ENCODE measurements around the gene CSTF1.
A peak's percentile ranks its signal among the peaks of the same experiment; 100 is the strongest.

The CSTF1 gene

DNA sequence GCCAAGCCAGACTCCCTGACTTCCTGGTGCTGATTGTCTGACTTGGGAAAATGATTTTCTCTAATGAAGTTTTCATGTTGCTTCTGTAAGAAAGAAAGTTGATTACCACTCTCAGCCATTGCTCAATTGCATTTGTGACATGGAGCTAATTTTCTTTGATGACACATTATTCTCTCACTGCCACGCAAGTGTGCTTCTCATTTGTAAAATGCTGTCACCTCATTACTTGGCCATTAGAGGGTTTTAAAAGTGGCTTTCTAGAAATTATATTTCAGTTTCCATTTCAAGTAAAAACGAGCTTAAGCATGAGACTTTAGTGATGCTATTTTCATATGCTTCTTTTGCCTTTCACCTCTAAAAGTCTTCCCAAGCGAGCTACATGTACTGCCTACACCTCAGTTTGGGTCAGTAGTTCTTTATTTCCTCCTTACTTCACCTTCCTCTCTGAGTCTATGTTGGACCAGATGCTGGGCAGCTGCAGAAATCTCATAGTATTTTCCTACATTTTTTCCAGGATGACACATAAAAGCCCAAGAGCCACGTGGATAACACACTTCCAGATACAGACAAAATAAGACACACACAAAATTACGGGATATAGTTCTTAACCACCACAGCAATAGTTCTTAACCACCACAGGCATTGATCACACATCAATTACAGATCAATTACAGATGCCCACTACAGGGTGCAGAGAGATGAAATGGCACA is 39.9 kb upstream of the CSTF1 start:
- no peak overlapping the region for H3K27ac ChIP-seq (ENCODE audit: low read length)
- no peaks in the 10 kb centered on the region for H4K20me1 ChIP-seq (ENCODE audit: insufficient read depth, low read length)
- H3K4me1 ChIP-seq (ENCODE audit: low read length) = peaks cover 3% of the 10 kb centered on the region
- no peak overlapping the region for H3K4me2 ChIP-seq (ENCODE audit: low read length)
- no peak overlapping the region for H2AFZ ChIP-seq (ENCODE audit: low read depth, low read length)
- no peak overlapping the region for H3K4me3 ChIP-seq (ENCODE audit: low read length)
- H3K9me3 ChIP-seq (ENCODE audit: insufficient read depth, low read length) = no peaks in the 10 kb centered on the region
- no peak overlapping the region for H3K9ac ChIP-seq (ENCODE audit: low read length)
- H3K36me3 ChIP-seq (replicated peaks; ENCODE audit: low read depth, low read length) = no peaks in the 10 kb centered on the region
- TF ChIP-seq EZH2phosphoT487 (IDR thresholded peaks at IDR 0.05; ENCODE audit: low read depth) = no peak
- TF ChIP-seq, protein P1, sequence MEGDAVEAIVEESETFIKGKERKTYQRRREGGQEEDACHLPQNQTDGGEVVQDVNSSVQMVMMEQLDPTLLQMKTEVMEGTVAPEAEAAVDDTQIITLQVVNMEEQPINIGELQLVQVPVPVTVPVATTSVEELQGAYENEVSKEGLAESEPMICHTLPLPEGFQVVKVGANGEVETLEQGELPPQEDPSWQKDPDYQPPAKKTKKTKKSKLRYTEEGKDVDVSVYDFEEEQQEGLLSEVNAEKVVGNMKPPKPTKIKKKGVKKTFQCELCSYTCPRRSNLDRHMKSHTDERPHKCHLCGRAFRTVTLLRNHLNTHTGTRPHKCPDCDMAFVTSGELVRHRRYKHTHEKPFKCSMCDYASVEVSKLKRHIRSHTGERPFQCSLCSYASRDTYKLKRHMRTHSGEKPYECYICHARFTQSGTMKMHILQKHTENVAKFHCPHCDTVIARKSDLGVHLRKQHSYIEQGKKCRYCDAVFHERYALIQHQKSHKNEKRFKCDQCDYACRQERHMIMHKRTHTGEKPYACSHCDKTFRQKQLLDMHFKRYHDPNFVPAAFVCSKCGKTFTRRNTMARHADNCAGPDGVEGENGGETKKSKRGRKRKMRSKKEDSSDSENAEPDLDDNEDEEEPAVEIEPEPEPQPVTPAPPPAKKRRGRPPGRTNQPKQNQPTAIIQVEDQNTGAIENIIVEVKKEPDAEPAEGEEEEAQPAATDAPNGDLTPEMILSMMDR (IDR thresholded peaks at IDR 0.05; ENCODE audit: low read depth, low read length) = no peak
- peaks cover 13% of the 10 kb centered on the region for H3K27me3 ChIP-seq (ENCODE audit: low read depth, low read length)
- H3K79me2 ChIP-seq (ENCODE audit: low read length) = no peaks in the 10 kb centered on the region

DNA sequence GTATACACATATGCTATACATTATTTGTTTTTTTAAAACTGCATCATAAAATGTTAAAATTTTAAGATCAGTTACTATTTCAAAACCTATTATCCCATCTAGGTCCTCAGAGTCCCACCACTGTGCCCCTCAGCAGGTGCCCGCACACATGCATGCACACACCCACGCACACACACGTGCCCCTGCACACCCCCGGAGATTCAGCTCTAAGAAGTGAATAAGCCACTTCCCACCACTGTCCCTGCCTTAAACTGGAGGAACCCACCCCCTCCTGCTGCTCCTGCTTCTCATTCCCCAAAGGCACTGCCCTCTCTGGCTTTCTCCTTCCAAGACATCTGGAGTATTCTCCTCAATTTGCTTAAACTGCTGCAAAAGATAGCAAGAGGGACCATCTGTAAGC is 39.1 kb upstream of the CSTF1 start:
- Histone ChIP-seq H3K79me2 (ENCODE audit: low read length) (no peaks in the 10 kb centered on the region), H3K36me3 (replicated peaks; ENCODE audit: low read depth, low read length) (no peaks in the 10 kb centered on the region), H3K4me2 (ENCODE audit: low read length) (no peak overlapping the region)

DNA sequence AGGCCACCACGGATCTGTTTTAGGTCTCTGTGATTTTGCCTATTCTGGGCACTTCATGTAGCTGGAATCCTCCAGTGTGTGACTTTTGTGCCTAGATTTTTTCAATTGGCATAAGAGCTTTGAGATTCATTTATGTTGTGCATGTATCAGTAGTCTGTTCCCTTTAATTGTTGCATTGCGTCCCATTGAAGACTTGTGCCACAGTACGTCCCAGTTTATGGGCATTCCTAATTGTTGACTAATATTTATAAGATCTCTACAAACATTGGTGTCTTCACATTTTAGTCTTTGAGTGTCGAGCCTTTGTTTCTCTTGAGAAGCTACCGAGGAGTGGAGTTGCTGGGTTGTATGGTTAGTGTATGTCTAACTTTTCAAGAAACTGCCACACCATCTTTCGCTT is 34.4 kb upstream of the CSTF1 start:
- no peaks in the 10 kb centered on the region for H3K36me3 ChIP-seq (replicated peaks; ENCODE audit: low read depth, low read length)
- no peaks in the 10 kb centered on the region for H3K9me3 ChIP-seq (ENCODE audit: insufficient read depth, low read length)
- peaks cover 4% of the 10 kb centered on the region; the same call in 1 of the 2 replicates for H3K4me1 ChIP-seq (ENCODE audit: low read length)
- peak overlapping the region; percentile 29; the same call in 1 of the 2 replicates for H3K9ac ChIP-seq (ENCODE audit: low read length)
- H4K20me1 ChIP-seq (ENCODE audit: insufficient read depth, low read length) = no peaks in the 10 kb centered on the region
- TF ChIP-seq, protein P1 (IDR thresholded peaks at IDR 0.05; ENCODE audit: low read depth, low read length) = no peak
- no peak for TF ChIP-seq EZH2phosphoT487 (IDR thresholded peaks at IDR 0.05; ENCODE audit: low read depth)
- H2AFZ ChIP-seq (ENCODE audit: low read depth, low read length) = peak overlapping the region; percentile 75
- peak overlapping the region; percentile 78 for H3K4me3 ChIP-seq (ENCODE audit: low read length)
- peak overlapping the region; percentile 88 for H3K4me2 ChIP-seq (ENCODE audit: low read length)
- H3K27me3 ChIP-seq (ENCODE audit: low read depth, low read length) = peaks cover 19% of the 10 kb centered on the region
- no peak overlapping the region for H3K27ac ChIP-seq (ENCODE audit: low read length)
- H3K79me2 ChIP-seq (ENCODE audit: low read length) = no peaks in the 10 kb centered on the region

More for the DNA sequence above, 39.1 kb upstream of the CSTF1 start:
- TF ChIP-seq, protein P1 (IDR thresholded peaks at IDR 0.05; ENCODE audit: low read depth, low read length) = no peak
- no peak for TF ChIP-seq EZH2phosphoT487 (IDR thresholded peaks at IDR 0.05; ENCODE audit: low read depth)
- H3K4me3 ChIP-seq (ENCODE audit: low read length) = no peak overlapping the region
- no peaks in the 10 kb centered on the region for H3K9me3 ChIP-seq (ENCODE audit: insufficient read depth, low read length)
- peaks cover 19% of the 10 kb centered on the region for H3K27me3 ChIP-seq (ENCODE audit: low read depth, low read length)
- H4K20me1 ChIP-seq (ENCODE audit: insufficient read depth, low read length) = no peaks in the 10 kb centered on the region
- peaks cover 8% of the 10 kb centered on the region for H3K4me1 ChIP-seq (ENCODE audit: low read length)
- no peak overlapping the region for H3K9ac ChIP-seq (ENCODE audit: low read length)
- H2AFZ ChIP-seq (ENCODE audit: low read depth, low read length) = no peak overlapping the region
- no peak overlapping the region for H3K27ac ChIP-seq (ENCODE audit: low read length)

DNA sequence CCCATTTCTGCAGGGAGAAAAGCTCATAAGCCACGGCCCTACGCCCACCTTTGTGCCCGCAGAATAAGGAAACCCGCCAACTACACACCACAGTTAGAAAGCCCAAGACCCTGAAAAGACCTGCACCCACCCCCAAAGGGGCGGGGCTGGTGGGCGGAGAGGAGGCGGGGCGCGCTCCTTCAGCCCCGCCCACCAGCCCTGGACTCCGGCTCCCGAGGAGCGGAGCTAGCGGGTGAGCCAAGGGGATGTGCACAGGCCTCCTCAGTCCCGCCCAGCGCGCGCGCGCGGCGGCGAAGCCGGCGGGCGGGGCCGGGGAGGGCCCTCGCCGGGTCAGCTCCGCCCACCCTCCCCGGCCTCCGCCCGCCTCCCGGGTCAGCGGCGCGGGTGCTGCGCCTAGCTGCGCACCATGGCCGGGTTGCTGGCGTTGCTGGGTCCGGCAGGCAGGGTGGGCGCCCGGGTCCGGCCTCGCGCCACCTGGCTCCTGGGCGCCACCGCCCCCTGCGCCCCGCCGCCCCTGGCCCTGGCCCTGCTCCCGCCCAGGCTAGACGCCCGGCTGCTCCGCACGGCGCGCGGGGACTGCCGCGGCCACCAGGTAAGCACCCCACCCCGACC is 33.7 kb upstream of the CSTF1 start, which contains the start of gene FAM210B:
TSS of gene FAM210B (plus strand) at position 375 of the 612 bp plus-strand sequence. CDS start at position 407, 32 bp downstream.
- peak within 1 kb of the TSS; percentile 75 for H2AFZ ChIP-seq (ENCODE audit: low read depth, low read length)
- H3K27me3 ChIP-seq (ENCODE audit: low read depth, low read length) = peaks cover 19% of the 10 kb centered on the region
- no peaks in the 10 kb centered on the region for H4K20me1 ChIP-seq (ENCODE audit: insufficient read depth, low read length)
- H3K9ac ChIP-seq (ENCODE audit: low read length) = peak within 1 kb of the TSS; percentile 39
- TF ChIP-seq, protein P1 (IDR thresholded peaks at IDR 0.05; ENCODE audit: low read depth, low read length) = no peak
- TF ChIP-seq EZH2phosphoT487 (IDR thresholded peaks at IDR 0.05; ENCODE audit: low read depth) = no peak
- H3K9me3 ChIP-seq (ENCODE audit: insufficient read depth, low read length) = no peaks in the 10 kb centered on the region
- H3K27ac ChIP-seq (ENCODE audit: low read length) = no peak within 1 kb of the TSS
- H3K79me2 ChIP-seq (ENCODE audit: low read length) = no peaks in the 10 kb centered on the region
- peak within 1 kb of the TSS; percentile 88 for H3K4me2 ChIP-seq (ENCODE audit: low read length)
- H3K36me3 ChIP-seq (replicated peaks; ENCODE audit: low read depth, low read length) = no peaks in the 10 kb centered on the region
- H3K4me3 ChIP-seq (ENCODE audit: low read length) = peak within 1 kb of the TSS; percentile 78
- H3K4me1 ChIP-seq (ENCODE audit: low read length) = peaks cover 4% of the 10 kb centered on the region; the same call in 1 of the 2 replicates

Measured in OCI-LY3 (cell line).